ENCODE measurements around the gene DENND4C.

Gene DENND4C

DNA sequence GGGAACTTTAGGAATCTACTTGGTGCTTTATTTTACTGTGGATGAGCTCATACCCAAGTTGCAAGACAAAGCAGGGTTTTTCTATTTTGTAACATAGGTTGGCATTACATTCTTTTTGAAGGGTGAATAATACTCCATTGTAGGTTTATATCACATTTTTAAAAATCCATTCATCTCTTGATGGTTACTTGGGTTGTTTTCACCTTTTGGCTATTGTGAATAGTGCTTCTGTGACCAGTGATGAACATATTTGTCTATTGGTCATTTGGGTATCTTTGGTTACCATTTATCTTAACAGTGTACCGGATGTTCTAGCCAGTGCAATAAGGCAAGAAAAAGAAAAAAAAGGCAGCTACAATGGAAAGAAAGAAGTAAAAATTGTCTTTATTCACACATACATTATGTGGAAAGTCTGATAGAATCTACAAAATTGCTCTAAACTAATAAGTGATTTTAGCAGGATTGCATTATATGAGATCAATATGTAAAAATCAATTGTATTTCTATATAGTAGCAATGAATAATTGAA is 40.0 kb downstream of the DENND4C start:
- no peak for DNase-seq

DNA sequence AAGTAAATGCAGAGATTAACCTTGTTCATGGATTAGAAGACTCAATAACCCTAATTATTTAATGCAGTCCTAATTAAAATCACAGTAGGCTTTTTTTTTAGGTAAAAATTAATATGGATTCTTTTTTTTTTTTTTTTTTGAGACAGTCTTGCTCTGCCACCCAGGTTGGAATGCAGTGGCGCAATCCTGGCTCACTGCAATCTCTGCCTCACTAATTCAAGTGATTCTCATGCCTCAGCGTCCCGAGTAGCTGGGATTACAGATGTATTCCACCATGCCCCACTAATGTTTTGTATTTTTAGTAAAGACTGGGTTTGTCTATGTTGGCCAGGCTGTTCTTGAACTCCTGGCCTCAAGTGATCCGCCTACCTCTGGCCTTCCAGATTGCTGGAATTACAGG is 40.6 kb downstream of the DENND4C start:
- no peak for DNase-seq

- no peak for DNase-seq
Measured at GRCh38 chr9:19281801-19282200, 51.3 kb downstream of the DENND4C start.

DNA sequence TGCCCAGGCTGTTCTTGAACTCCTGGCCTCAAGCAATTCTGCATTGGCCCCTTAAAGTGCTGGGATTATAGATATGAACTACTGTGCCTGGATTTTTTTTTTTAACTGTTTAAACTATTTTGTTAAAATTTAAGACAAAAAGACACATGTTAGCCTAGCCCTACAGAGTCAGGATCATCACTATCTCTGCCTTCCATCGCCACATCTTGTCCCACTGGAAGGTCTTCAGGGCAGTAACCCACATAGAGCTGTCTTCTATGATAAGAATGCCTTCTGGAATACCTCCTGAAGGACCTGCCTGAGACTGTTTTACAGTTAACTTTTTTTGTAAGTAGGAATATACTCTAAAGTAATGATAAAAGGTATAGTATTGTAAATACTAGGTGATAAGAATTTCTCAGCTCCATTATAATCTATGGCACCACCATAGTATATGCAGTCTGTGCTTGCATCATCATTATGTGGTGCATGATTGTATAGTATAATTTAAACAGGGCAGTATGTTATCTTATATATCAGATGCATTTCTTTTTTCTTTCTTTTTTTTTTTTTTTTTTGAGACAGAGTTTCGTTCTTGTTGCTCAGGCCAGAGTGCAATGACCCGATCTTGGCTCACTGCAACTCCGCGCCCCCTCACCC is 52.7 kb downstream of the DENND4C start:
- DNase-seq = no peak

- DNase-seq = no peak
Measured at GRCh38 chr9:19284729-19285128, 54.2 kb downstream of the DENND4C start.

DNA sequence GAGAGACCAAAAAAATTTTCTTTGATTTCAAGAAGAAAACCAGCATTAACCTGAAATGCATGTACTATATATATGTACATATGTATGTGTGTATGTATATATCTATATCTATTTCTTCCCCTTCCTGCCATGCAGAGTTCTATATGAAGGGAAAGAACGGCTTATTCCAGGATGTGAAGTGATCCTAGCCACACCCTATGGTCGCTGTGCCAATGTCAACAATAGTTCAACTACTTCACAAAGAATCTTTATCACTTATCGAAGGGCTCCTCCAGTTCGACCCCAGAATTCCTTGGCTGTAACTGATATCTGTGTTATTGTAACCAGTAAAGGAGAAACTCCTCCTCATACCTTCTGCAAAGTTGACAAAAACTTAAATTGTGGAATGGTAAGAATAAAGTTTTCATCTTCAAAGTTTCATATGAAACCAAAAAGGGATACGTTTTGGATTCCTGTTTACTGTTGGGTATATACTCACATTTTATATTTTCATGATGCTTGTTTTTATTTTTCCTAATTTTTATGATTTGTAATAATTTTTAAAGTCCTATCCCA is 56.2 kb downstream of the DENND4C start:
- DNase-seq = no peak

GRCh38 chr9:19288081-19288480 is 57.6 kb downstream of the DENND4C start:
- no peak for DNase-seq

DNA sequence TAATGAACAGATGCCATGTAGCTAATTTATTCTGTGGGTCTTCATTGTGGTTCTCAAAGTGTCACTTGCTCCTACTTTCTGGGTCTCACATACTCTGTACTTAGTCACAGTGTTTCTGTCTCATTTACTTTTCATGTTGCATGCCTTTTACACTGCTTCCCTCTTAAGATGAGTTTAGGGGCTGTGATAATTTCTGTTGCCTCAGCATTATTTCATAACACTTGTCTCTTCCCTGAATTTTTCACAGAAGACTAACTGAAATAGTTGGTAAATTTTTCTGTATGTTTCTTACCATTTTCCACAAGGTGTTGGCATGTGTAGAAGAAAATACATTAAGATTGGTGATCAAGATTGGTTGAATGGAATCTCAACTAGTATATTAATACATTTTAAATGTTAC is 59.6 kb downstream of the DENND4C start:
- DNase-seq = no peak

DNA sequence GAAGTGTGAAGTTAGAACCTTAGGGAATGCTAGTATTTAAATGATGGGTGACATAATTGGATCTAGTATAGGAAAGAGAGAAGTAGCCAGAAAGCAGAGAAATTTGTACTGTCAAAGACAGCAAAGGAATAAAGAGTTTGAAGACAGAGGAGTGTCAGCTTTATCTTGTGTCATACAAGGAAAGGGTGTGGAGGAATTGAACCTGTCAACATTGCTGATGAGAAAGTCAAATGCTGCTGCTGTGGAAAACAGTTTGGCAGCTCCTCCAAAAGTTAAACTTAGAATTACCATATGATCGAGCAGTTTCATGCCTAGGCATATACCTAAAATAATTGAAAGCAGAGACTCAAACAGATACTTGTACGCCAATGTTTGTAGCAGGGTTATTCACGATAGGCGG is 63.7 kb downstream of the DENND4C start:
- no peak for DNase-seq

DNA sequence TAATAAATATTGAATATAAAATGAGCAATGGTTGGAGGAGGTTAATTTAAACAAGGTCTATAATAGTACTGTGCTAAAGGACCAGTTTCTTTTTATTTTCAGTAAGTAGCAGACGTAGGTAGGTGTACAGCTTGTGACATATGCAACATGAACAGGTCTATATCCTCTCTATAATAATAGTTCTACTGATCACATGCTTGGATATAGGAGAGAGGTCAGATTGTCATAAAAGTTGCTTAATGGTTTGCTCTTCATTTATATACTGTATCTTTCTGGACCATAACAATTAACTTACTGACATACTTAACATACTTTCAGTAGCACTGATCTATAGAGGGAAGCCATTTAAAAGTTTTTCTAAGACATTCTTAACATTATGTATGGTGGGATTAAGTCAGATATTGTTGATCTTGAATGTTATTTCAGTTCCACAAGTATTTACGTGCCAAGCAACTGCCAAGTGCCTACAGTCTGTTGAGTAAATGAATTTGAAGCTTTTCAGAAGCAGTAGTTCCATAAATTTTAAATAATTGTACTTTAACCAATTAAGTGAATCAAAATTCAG is 68.0 kb downstream of the DENND4C start:
- DNase-seq = no peak

DNA sequence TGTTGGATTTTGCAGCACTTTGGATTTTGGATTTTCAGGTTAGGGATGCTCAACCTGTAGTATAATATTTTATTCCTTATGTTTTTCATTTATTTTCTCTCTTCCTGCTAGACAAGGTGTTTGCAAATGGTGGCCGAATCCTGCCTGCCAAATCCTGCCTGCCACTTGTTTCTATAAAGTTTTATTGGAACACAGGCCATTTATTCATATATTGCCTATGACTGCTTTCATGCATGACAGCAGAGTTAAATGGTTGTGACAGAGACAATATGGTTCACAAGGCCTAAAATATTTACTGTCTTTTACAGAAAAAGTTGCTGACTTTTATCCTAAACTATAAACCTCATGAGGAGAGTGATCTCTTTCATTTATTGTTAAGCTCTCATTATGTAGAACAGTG is 72.7 kb downstream of the DENND4C start:
- no peak for DNase-seq

DNA sequence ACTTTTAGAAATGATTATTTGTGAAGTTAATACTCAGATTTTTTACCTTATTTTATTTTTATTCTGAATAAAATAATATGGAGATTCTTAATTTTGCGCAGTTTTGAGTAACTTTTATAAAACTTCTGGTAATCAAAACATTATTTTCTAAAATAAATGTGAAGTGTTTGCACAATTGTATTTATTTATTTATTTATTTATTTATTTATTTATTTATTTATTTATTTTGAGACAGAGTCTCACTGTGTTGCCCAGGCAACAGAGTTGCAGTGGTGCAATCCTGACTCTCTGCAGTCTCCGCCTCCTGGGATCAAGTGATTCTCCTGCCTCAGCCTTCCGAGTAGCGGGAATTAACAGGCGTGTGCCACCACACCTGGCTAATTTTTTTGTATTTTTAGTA is 76.1 kb downstream of the DENND4C start:
- no peak for DNase-seq

GRCh38 chr9:19310246-19310645 is 79.8 kb downstream of the DENND4C start:
- DNase-seq = no peak

GRCh38 chr9:19313573-19313972 is 83.1 kb downstream of the DENND4C start:
- DNase-seq = no peak

GRCh38 chr9:19320495-19320894 is 90.0 kb downstream of the DENND4C start:
- no peak for DNase-seq

- no peak for DNase-seq
Measured at GRCh38 chr9:19331877-19332276, 101.4 kb downstream of the DENND4C start.

DNA sequence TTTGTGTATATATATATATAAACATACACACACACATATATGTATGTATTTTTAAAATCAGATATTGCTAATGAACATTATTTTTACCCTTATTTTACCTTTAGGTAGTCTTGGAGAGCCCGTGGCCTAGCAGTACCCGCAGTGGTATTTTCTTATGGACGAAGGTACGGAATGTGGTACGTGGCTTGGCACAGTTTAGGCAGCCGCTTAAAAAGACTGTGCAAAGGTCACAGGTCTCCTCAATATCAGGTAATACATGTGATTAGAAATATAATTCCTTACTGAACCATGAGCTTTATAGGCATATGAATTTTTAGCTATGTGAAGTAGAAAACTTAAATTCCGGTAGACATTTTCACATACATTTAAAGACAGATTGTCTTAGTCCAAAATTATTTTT is 105.7 kb downstream of the DENND4C start:
- DNase-seq = no peak

DNA sequence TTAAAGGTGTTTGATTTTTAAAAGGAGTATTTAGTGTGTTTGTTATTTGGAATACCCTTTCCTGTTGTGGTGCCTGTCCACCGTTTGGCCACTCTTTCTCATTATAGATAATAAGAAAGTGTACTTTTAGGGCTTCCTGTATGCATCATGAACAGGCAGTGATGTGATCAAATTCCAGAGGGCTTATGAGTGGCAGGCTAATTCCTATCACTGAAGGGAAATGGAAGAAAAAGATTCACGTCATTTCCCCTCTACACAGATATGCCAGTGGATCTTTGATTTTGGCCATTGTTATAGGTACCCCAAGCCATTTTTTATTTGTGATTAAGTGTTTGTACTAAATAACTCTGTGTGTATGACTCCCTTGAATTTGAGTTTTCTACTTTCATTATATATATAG is 112.5 kb downstream of the DENND4C start:
- DNase-seq = no peak

GRCh38 chr9:19358701-19359100 is 128.2 kb downstream of the DENND4C start:
- DNase-seq = no peak

GRCh38 chr9:19369107-19369506 is 138.6 kb downstream of the DENND4C start:
- DNase-seq = no peak

DNA sequence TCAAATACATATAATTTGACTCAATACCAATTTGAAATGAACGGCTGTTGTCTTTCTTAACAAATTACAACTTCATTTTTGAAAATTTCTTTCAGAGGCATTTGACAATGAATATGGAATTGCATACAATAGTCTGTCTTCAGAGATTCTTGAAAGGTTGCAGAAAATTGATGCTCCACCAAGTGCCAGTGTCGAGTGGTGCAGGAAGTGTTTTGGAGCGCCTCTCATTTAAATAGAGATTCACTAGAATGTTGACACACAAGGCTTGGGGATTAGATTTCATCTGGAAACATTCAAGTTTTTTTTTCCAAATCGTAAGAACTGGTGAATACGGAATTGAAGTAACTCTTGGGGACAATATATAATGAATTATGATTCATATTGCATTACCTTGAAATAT is 141.4 kb downstream of the DENND4C start:
- DNase-seq = no peak

- no peak for DNase-seq
Measured at GRCh38 chr9:19372567-19372966, 142.1 kb downstream of the DENND4C start.

GRCh38 chr9:19373527-19373926 is 143.0 kb downstream of the DENND4C start:
- DNase-seq = no peak

DNA sequence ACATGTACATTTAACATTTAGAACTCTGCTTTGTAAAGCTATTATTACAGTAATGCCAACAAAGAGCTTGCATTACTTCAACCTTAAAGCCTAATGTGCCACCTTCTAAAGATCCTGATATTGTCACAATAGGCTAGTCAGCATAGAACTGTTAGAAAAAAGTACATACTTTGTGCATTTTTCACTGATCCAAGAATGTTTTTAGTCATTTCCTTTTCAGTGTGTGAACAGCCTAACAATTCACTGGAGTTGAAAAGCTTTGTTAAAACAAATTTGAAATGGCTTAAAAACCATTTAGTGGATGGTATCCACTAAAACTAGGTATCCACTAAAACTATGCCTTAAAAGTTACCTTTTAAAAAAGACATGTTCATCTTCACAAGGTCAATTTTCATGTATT is 145.0 kb downstream of the DENND4C start:
- DNase-seq = no peak

GRCh38 chr9:19376931-19377330 is 146.4 kb downstream of the DENND4C start:
- DNase-seq = no peak

Data from NCI-H524 treated with DMSO at 0.1 percent for 48 hours (cell line).